Measurements from ENCODE around the gene PRPS1L1.

DNA sequence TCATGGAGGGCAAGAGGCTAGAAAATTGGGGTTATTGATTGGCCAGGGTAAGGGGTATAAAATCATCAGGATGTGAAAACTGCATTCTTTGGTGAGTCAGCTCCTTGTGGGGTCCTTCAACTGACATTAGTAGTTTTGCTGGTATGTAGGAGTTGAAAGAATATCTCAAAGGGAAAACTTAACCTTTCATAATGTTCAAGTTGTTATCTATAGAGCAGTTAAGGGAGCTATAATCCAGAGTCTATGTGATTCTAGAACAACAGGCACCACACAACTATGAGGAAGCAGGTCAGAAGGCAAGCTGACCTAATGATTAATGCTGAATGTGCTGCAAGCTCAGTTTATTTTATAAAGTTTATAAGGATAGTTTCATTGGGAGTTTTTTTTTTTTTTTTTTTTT is 13.7 kb downstream of the PRPS1L1 start:
- no peak for TF ChIP-seq EZH2 (IDR thresholded peaks at IDR 0.05; ENCODE audit: insufficient read depth, poor library complexity, severe bottlenecking)
- TF ChIP-seq EZH2phosphoT487 (IDR thresholded peaks at IDR 0.05; ENCODE audit: insufficient read depth, low read depth), result no peak

Data from GM23248 (cell line).